GM13976 (cell line): ENCODE data around the gene KLF1.

Source experiments
- DNase-seq: peaks from one replicate; pipeline ENCODE4 v3.0.0; 2012; ENCODE audit warnings: low spot score
- in situ Hi-C: fragments of 300-500 bp; cut with MboI; formaldehyde crosslinking; loops from one replicate; pipeline ENCODE4 v1.12.0; 2022; ENCODE audit warnings: low sequenced_read_pairs, mixed read lengths, inconsistent platforms; ENCODE audit not compliant: unreplicated experiment
- TF ChIP-seq, protein P1 (sequence below): IDR thresholded peaks from 2 replicates; pipeline ENCODE4 v1.5.1; 2012; ENCODE audit warnings: borderline replicate concordance, mild to moderate bottlenecking; ENCODE audit not compliant: insufficient read depth; ENCODE audit errors: extremely low read depth, missing control alignments, control extremely low read depth

Gene KLF1

DNA sequence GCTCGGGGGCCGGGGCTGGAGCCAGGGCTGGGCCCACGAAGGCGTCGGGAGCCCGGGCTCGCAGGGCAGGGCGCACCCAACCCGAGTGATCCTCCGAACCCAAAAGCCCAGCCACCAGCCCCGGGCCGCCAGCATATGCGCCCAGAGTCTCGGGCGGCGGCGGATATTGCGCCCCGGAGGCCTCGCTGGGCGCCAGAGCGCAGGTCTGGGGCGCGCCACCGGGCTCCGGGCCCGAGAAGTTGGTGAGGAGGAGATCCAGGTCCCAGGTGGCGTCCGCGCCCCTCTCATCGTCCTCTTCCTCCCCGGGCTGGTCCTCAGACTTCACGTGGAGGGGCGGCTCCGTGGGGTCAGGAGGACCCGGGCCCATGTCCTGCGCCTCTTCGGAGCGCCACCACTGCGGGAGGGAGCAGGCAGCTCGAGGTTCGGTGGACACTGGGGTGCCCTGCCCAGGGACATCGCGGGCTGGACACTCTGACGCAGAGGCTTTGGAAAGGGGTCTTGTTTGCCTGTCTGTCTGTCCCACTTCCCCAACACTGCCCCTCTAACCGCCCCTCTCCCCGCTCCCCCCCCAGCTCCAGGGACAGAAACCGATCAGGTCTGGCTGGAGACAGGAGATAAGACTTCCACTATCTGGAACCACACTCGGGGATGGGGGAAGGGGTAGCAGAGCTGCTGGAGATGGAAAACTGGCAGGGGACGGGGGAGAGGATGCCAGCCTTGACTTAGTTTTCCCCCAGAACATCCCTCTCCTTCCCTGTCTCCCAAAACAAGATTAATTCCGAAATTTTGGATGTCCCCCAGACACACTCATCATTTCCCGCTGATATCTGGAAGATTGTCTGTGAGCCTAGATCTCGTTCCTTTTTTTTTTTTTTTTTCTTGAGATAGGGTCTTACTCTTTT, 1.0 kb downstream of the KLF1 start:
- TF ChIP-seq, protein P1, sequence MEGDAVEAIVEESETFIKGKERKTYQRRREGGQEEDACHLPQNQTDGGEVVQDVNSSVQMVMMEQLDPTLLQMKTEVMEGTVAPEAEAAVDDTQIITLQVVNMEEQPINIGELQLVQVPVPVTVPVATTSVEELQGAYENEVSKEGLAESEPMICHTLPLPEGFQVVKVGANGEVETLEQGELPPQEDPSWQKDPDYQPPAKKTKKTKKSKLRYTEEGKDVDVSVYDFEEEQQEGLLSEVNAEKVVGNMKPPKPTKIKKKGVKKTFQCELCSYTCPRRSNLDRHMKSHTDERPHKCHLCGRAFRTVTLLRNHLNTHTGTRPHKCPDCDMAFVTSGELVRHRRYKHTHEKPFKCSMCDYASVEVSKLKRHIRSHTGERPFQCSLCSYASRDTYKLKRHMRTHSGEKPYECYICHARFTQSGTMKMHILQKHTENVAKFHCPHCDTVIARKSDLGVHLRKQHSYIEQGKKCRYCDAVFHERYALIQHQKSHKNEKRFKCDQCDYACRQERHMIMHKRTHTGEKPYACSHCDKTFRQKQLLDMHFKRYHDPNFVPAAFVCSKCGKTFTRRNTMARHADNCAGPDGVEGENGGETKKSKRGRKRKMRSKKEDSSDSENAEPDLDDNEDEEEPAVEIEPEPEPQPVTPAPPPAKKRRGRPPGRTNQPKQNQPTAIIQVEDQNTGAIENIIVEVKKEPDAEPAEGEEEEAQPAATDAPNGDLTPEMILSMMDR, result no peak
- no peak for DNase-seq
- in situ Hi-C loops, result no loop called here

DNA sequence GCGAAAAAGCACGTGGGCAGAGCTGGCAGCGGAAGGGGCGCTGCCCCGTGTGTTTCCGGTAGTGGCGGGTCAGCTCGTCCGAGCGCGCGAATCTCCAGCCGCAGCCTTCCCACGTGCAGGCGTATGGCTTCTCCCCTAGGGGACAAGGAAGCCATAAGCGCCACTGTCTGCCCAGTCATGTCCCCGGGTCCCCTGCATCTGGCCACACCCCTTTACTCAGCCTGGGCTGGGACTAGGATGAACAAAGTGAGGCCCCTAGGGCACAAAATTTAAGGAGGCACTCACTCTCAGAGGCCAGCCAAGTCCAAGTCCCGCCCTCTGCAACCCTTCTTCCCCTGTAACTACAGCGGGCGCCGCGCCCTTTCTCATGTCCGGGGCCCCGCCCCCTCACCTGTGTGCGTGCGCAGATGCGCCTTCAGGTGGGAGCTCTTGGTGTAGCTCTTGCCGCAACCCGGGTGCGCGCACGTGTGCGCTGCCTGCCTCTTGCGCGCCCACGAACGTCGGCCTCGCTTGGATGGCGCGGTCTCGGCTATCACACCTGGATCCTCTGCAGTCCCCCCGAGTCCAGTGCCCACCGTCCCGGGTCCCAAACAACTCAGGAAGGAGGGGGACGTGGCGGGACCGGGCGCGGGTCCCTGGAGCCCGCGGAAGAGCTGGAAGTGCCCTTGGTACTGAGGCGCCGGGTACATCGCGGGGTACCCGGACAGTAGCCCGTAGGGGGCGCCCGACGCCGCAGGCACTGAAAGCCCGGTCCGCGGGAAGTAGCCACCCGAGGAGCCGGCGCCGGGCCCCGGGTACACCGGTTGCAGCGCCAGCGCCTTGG, 1.9 kb downstream of the KLF1 start:
- peak; percentile 86 for DNase-seq
- TF ChIP-seq, protein P1, result peak; percentile 74
- in situ Hi-C loops, result no loop called here

DNA sequence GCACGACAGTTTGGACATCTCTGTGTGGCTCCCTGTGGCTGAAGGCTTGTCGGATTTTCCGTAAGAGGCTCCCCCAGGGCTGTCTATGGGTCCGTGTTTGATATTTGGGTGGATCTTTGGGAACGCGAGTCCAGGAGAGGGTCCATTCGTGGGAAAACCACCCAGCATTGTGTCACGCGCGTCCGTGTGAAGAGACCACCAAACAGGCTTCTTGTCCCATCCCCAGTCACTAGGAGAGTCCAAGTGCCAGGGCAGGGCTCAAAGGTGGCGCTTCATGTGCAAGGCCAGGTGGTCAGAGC, 2.4 kb downstream of the KLF1 start:
- DNase-seq, result no peak
- TF ChIP-seq, protein P1, result no peak
- in situ Hi-C loops, result no loop called here

DNA sequence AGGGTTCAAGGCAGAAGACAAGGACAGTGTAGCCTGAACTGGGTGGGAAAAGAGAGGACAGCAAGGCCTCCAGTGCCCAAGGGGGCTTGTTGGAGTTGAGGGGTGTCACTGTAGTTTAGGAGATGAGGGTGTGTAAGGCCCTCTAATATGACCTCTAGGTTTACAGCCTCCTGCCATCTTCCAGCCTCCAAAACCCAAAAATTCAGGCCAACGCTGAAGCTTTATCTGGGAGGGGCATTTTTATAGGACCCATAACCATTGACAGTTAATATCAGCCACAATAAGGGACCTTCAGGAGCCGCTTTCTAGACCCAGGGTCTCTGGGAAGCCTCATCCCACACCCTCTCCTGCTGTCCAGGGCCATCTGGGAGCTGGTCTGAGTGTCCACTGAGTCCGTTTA, 2.8 kb downstream of the KLF1 start:
- DNase-seq, result no peak
- in situ Hi-C loops, result no loop called here
- TF ChIP-seq, protein P1, result no peak

DNA sequence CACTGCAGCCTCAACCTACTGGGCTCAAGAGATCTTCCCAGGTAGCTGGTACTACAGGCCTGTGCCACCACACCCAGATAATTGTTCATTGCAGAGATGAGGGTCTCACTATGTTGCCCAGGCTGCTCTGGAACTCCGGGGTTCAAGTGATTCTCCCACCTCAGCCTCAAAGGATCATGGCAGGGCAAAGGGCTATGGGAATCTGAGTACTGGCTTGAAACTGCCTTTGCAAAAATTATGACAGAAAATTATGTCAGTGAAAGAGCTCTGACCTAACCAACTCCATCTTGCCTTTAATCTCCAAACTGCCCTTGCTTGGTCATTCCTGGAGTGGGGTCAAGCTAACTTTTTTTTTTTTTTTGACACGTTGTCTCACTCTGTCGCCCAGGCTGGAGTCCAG, 4.4 kb downstream of the KLF1 start:
- DNase-seq, result no peak
- TF ChIP-seq, protein P1, result no peak
- in situ Hi-C loops, result no loop called here

DNA sequence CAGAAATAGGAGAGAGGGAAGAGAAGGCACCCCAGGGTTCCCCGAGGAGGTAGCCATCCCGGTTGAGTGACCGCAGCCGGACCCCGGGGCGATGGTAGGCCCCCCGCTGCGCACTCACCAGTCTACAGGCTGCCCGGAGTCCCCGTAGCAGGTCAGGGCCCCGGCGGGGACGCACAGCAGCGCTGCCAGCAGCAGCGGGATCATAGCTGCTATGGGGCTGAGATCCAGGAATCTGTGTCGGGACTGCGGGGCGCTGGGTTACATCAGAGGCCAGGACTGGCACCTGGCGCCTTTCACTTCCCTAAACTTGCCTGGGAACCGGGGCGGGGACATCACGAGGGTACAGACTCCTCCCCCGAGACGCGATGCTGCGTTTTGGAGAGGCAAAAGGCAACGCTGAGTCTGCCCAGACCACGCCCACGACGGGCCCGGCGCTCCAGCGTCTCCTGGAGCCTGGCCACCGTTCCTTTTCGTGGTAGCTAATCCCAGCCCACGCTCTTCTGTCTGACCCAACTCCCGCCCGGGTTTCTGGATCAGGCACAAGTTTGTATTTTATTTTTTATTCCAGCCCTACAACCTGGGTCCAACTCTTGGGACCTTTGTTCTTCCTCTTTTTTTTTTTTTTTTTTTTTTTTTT, 5.7 kb downstream of the KLF1 start, which contains the start of gene DNASE2:
Gene DNASE2 (minus strand): TSS at position 278 of the 637 bp plus-strand sequence. CDS start 74 bp downstream, at position 204.
- TF ChIP-seq, protein P1, result no peak
- peak; percentile 98 for DNase-seq
- in situ Hi-C loops, result no loop called here
